BJ (cell line): ENCODE data around the gene MEF2D. TPM values are rescaled to one million over a fixed set of nuclear protein-coding genes. Genes with fewer than 3 reads are reported as not detected.

Experiments
- CTCF ChIA-PET: fragments of 350-600 bp; formaldehyde crosslinking; extraction: SDS; loops from one replicate; lab custom pipeline; 2021; ENCODE audit warnings: antibody characterized with exemption, inconsistent platforms; lab: Yijun Ruan, JAX
- POLR2A ChIA-PET: fragments of 300-600 bp; sonication (Branson Sonifier 250); formaldehyde crosslinking; extraction: SDS; loops from one replicate; lab custom pipeline; 2021; ENCODE audit warnings: antibody characterized with exemption; lab: Charles Lee
- DNase-seq: peaks from one replicate; pipeline ENCODE4 v3.0.0-alpha.2; 2011; ENCODE audit warnings: low read depth
- H3K27me3 ChIP-seq: 2 replicates; pipeline ENCODE4 v1.6.0; 2011; ENCODE audit warnings: low read length; ENCODE audit not compliant: control insufficient read depth, insufficient read depth
- H3K36me3 ChIP-seq: 2 replicates; pipeline ENCODE4 v1.5.1; 2011; ENCODE audit warnings: low read length; ENCODE audit not compliant: control insufficient read depth, insufficient read depth
- H3K4me3 ChIP-seq: 2 replicates; pipeline ENCODE4 v1.5.1; 2011; ENCODE audit warnings: low read depth, mild to moderate bottlenecking, control low read depth, low read length
- polyA plus RNA-seq: library from polyadenylated mRNA; depleted of rRNA; stranded (reverse); fragments of >200 nt; gene quantifications from 2 replicates; pipeline ENCODE4 v1.2.3, GENCODE V29; 2011
- TF ChIP-seq, protein P1 (sequence below): IDR thresholded peaks from 2 replicates; pipeline ENCODE4 v1.5.1; 2011; ENCODE audit warnings: low read depth, mild to moderate bottlenecking, control low read depth, inconsistent platforms, low read length, moderate library complexity; ENCODE audit not compliant: insufficient read depth

MEF2D gene
- polyA plus RNA-seq, 1 experiment: 15.1 TPM

DNA sequence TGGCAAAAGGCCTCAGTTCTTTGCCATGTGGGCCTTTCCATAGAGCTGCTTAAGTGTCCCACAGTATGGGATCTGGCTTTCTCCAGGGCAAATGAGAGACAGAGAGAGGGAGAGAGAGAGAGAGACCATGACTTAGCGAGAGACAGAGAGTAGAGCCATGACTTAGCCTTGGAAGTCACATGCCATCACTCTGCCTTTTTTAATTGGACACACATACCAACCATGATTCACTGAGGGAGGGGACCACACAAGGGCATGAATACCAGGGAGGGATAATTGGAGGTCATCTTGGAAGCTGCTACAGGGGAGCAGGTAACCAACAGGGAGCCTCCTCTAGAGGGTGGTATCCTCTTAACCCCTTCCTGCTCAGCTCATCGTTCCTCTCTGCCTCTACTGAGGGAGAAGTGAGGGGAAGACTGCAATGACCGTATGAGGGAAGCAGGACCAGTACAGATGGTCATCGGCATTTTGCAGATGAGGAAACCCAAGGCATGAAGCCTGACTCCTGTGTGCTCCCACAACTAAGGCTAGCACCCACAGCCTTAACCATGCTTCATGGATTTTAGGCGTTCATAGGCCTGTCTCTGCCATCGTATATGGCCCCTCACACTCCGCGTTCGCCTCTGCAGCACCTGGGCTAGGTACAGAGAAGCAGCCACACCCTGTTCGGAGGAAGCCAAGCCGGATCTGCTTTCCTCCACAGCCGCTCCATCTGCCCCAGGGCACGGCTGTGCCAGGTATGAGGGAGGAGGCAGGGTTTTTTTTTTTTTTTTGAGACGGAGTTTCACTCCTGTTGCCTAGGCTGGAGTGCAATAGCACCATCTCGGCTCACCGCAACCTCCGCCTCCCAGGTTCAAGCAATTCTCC is 38.6 kb downstream of the MEF2D start:
- Histone ChIP-seq H3K36me3 (peaks cover 22% of the 10 kb centered on the region), H3K4me3 (no peak overlapping the region), H3K27me3 (no peaks in the 10 kb centered on the region)
- POLR2A ChIA-PET: no interaction called here
- DNase-seq: no peak
- CTCF ChIA-PET: interaction anchor here (1.2 to 2.6 kb wide), 2 partner anchors 19 to 76 kb away, joined by 4 to 10 read pairs; no protein-coding TSS in a partner anchor
- TF ChIP-seq, protein P1, sequence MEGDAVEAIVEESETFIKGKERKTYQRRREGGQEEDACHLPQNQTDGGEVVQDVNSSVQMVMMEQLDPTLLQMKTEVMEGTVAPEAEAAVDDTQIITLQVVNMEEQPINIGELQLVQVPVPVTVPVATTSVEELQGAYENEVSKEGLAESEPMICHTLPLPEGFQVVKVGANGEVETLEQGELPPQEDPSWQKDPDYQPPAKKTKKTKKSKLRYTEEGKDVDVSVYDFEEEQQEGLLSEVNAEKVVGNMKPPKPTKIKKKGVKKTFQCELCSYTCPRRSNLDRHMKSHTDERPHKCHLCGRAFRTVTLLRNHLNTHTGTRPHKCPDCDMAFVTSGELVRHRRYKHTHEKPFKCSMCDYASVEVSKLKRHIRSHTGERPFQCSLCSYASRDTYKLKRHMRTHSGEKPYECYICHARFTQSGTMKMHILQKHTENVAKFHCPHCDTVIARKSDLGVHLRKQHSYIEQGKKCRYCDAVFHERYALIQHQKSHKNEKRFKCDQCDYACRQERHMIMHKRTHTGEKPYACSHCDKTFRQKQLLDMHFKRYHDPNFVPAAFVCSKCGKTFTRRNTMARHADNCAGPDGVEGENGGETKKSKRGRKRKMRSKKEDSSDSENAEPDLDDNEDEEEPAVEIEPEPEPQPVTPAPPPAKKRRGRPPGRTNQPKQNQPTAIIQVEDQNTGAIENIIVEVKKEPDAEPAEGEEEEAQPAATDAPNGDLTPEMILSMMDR: no peak

DNA sequence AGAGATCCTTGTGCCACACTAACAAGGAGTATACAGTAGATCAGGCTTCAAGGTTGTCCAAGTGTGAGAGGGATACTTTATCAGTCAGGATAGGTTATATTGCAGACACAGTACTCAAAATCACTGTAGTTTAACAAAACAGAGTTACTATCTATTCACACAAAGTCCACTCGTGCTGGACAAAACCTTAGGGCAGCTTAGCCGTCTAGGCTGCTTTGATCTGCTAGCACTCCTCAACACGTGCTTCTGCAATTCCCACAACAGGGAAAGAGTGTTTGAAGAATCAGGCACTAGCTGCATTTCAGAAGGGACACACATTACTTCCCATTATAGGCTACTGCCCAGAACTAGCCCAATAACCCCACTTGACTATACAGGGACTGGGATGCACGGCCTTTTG is 39.5 kb downstream of the MEF2D start:
- CTCF ChIA-PET: interaction anchor here (0.9 to 2.6 kb wide), 4 partner anchors 15 to 77 kb away, joined by 3 to 10 read pairs (median 6); no protein-coding TSS in a partner anchor

DNA sequence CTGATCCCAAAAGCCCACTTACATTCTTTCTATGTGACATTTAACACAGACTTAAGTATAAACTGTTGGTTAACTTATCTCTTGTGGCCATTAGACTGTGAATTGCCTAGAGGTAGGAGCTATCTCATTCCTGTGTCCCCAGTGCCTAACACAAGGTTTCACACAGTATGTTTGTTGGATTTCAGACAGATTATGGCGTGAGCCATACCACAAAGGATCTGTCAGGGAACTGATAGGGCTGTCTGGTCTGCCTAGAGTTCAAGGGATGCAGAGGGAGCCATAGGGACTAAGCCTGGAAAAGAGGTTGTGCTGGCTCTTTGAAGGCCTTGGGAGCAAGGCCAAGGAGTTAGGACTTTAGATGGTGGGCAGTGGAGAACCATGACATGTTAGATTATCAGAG is 40.0 kb downstream of the MEF2D start:
- CTCF ChIA-PET: interaction anchor here (0.9 to 2.6 kb wide), 4 partner anchors 15 to 77 kb away, joined by 3 to 10 read pairs (median 6); no protein-coding TSS in a partner anchor
- Histone ChIP-seq H3K4me3 (no peak overlapping the region), H3K36me3 (peaks cover 9% of the 10 kb centered on the region), H3K27me3 (no peaks in the 10 kb centered on the region)
- DNase-seq: no peak
- POLR2A ChIA-PET: interaction anchor here (0.6 kb wide), 1 partner anchor 341 kb away, joined by 4 read pairs; no protein-coding TSS in a partner anchor
- TF ChIP-seq, protein P1: no peak

More for the DNA sequence above, 39.5 kb downstream of the MEF2D start:
- Histone ChIP-seq H3K27me3 (no peaks in the 10 kb centered on the region), H3K4me3 (no peak overlapping the region), H3K36me3 (peaks cover 13% of the 10 kb centered on the region)
- POLR2A ChIA-PET: interaction anchor here (0.6 kb wide), 1 partner anchor 341 kb away, joined by 4 read pairs; no protein-coding TSS in a partner anchor
- DNase-seq: no peak
- TF ChIP-seq, protein P1: no peak

DNA sequence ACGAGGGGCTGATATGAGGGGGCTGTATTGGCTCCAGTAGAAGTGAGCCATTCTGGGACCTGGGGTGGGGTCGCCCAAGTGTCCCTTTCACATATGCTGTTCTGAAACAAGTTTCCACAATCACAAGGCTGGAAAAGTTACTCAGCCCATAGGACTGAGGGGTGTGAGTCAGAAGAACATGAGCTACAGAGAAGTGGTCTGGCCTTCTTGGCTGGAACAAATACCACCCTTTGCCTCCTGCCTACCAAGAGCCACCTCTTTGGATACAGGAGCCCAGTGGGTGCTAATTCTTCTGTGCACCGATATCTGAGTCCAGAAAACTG is 42.4 kb downstream of the MEF2D start:
- ChIA-PET CTCF (interaction anchor here (1.0 to 2.7 kb wide), 8 partner anchors 12 to 152 kb away, joined by 3 to 9 read pairs (median 6); partner anchors contain the start of gene MEF2D), POLR2A (interaction anchor here (0.5 to 0.8 kb wide), 2 partner anchors 43 to 73 kb away, joined by 4 to 8 read pairs; no protein-coding TSS in a partner anchor)
- H3K4me3 ChIP-seq: no peak overlapping the region
- DNase-seq: no peak
- 0 out of 2 replicates have a peak, but pooled peaks cover 2% of the 10 kb centered on the region for H3K36me3 ChIP-seq
- no peaks in the 10 kb centered on the region; the same call in 1 of the 2 replicates for H3K27me3 ChIP-seq
- TF ChIP-seq, protein P1: no peak
